HG03432 (cell line): ENCODE results near the gene SLK.

Experiments used
- ATAC-seq: cut with Tn5 transposase; IDR thresholded peaks from one replicate; pipeline ENCODE4 v1.9.1; 2021; ENCODE audit warnings: mild to moderate bottlenecking, moderate library complexity; ENCODE audit not compliant: unreplicated experiment

SLK gene

GRCh38 chr10:103939522-103939921 lies 27.4 kb upstream of the SLK start:
- no peak for ATAC-seq

- ATAC-seq = no peak
Observed at GRCh38 chr10:103941801-103942200, 25.1 kb upstream of the SLK start.

DNA sequence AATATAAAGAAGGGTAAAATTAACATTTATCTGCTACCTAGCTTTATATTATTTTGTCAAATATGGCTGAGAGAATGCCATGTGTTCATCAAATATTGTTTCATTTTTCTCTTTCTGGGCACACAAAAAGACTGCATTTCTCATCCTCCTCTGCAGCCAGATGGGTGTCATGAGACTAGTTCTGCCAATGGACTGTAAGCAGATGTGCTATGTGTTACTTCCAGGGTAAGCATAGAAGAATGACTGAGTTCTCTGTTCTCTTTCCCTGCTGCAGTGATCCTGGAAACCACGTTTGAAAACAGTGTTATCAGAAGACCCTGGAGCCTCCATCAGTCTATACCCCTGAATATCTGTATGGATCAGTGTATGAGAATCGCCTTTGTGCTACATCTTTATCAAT lies 24.1 kb upstream of the SLK start:
- ATAC-seq = no peak

GRCh38 chr10:103947799-103948516 lies 19.0 kb upstream of the SLK start:
- no peak for ATAC-seq

- no peak for ATAC-seq
Observed at GRCh38 chr10:103949728-103950127, 17.2 kb upstream of the SLK start.

- ATAC-seq = no peak
Observed at GRCh38 chr10:103951183-103951582, 15.8 kb upstream of the SLK start.

DNA sequence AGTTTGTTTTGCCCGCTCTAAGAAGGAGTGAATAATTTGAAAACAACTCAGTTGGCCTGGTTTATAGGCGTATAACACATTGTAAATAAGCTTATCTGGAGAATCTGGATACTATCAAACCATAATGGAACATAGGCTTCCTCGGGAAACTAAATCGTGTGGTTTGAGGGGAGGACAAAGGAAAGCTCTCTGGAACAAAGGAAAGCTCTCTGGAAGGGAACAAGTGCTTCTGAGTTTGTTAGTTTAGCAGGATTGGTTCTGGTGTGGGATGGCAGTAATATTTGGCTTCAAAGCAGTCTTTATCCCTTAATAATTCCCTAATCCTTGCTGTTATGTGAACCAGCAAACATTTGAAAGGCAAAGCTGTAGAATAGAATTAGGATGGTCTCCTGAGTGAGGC lies 15.0 kb upstream of the SLK start:
- ATAC-seq = no peak

DNA sequence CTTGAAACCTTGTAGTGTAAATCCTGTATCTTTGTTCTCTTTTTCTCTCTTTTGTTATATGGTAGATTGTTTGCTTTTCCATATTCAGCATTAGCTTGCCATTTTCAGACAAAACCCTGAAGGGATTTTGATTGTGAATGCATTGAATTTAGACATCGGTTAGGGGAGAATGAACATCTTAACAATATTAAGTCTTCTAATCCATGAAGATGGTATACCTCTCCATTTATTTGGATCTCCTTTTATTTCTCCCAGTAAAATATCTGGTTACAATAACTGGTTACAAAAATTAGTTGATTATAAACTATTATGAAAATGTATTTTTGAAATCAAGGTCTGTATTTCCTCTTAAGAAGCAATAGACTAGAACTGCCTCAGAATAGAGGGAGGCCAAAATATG lies 12.4 kb upstream of the SLK start:
- ATAC-seq = no peak

DNA sequence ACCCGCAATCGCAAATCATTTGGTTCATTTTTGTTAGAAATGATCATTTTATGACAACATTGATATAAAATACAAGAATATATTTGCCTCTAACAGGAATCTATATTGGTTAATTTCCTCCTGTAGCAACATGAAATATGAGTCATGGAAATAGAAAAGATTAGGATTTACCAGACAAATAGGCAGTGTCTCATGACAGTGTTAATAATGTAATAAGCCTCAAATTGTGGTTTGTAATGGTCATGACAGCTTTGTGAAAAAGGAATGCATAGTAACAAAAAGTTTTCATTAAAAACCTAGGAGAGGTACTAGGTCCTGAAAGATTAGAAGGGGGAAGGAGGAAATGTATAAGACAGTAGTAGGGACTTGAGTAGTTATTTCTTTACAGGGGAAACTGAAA lies 7.9 kb upstream of the SLK start:
- no peak for ATAC-seq

GRCh38 chr10:103960103-103960502 lies 6.8 kb upstream of the SLK start:
- ATAC-seq = no peak

- ATAC-seq = peak; percentile 54
Observed at GRCh38 chr10:103967448-103968071, 620 bp downstream of the SLK start.

DNA sequence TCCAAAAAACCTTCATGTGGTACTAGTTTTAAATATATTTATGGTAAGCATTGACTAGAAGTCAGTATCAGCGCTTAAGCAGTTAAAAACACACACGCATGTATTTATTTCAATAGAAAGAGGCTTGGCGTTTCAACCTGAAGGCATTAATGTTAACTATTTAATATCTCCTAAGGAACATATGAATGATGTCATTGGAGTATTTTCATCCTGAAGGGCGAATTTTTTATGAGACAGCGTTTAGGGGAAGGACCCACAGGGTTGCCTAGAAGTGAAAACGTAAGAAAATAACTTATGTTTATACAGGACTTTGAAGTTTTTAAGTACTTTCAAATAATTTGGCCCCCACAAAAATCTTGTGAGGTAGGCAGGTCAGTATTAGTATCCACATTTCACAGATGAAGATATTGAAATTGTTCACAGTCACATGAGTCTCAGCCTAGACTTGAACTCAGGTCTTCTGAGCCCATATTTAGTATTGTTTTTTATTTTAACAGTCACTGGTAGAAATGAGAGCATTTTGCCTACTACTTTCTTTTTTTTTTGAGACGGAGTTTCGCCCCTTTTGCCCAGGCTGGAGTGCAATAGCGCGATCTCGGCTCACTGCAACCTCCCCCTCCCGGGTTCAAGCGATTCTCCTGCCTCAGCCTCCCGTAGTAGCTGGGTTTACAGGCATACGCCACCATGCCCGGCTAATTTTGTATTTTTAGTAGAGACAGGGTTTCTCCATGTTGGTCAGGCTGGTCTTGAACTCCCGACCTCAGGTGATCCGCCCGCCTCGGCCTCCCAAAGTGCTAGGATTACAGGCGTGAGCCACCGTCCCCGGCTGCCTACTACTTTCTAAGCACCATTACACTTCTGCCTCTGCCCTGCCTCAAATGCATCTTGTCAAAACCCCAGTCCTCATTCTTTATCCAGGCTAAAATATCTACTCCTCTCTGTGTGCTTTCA lies 1.8 kb downstream of the SLK start:
- ATAC-seq = no peak

DNA sequence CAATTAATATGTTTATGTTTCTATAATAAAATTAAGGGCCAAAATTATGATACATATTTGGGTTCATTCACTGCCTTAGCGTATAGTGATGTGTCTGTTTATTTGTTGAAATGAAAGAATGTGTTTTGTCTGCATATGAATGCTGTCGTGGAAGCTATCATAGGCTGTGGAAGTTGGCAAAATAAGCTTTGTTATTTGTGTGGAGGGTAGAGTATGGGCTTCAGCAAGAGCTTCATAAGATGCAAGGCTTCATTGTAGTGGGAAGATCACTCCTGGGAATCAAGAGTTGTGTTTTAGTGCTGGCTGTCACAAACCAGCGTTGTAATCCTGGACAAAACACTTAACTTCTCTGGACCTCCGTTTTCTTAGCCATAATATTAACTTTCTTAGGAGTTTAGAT lies 2.5 kb downstream of the SLK start:
- ATAC-seq = no peak

- no peak for ATAC-seq
Observed at GRCh38 chr10:103969857-103970627, 3.1 kb downstream of the SLK start.

GRCh38 chr10:103975169-103975568 lies 8.2 kb downstream of the SLK start:
- ATAC-seq = no peak

GRCh38 chr10:103977204-103977603 lies 10.3 kb downstream of the SLK start:
- ATAC-seq = no peak

GRCh38 chr10:103979530-103979929 lies 12.6 kb downstream of the SLK start:
- ATAC-seq = no peak

DNA sequence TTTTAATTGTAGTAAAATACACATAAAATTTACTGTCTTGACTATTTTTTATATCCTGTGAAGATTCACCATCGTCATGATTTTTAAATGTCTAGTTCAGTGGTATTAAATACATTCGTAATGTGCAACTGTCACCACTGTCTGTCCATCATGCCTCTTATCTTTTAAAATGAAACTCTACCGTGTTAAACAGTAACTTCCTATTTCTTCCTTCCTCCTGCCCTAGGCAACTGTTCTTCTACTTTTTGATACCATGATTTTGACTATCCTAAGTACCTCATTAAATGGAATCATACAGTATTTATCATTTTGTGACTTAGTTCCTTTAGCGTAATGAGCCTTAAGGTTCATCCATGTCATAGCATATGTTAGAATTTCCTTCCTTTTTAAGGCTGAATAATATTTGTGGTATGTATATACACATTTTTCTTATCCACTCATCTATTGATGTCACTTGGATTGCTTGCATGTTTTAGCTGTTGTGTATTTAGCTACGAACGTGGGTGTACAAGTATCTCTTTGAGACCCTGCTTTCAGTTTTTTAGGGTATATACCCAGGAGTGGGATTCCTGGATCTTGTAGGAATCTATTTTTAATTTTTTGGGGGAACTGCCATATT lies 13.5 kb downstream of the SLK start:
- no peak for ATAC-seq

- no peak for ATAC-seq
Observed at GRCh38 chr10:103982639-103983038, 15.7 kb downstream of the SLK start.

DNA sequence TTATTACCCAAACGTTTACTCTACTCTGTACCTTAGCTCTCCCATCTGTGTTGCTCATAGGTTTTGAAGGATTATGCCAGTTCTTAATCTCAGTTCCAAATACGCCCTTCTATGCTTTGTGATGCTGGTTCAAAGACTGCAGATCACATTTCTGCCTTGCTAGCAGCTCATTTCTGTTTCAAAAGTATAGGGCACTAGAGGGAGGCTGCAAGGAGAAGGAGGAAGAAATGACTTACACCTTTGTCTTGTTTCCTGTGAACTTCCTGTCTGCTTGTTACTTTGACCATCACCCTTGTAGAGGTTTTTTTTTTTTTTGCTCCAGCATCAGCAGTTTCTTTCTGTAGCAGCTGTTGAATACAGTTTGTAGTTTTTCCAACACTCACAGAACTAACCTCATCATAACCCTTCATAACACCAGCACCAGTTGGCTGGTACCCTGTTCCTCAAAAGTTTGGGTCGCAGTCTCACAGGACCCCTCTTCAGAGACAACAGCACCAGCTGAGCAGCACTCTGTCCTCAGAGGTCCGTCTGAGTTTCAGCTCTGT lies 16.5 kb downstream of the SLK start:
- peak; percentile 94 for ATAC-seq
